Measurements from ENCODE around the gene BCAS3.

Gene BCAS3

GRCh38 chr17:61221597-61222471 lies 544.2 kb downstream of the BCAS3 start:
- no peak for TF ChIP-seq OSR1 (CRISPR knock-in tag; IDR thresholded peaks at IDR 0.05)
- no peak for TF ChIP-seq TCF4 (CRISPR knock-in tag; IDR thresholded peaks at IDR 0.05; ENCODE audit: borderline replicate concordance)
- TF ChIP-seq ZFP30 (CRISPR knock-in tag; IDR thresholded peaks at IDR 0.05), result no peak
- TF ChIP-seq BACH2 (CRISPR knock-in tag; IDR thresholded peaks at IDR 0.05; ENCODE audit: borderline replicate concordance), result no peak
- no peak for TF ChIP-seq CSRNP3 (CRISPR knock-in tag; IDR thresholded peaks at IDR 0.05)
- TF ChIP-seq ZNF565 (CRISPR knock-in tag; conservative IDR thresholded peaks at IDR 0.05; ENCODE audit: low read depth), result no peak
- no peak for TF ChIP-seq ISL1 (CRISPR knock-in tag; IDR thresholded peaks at IDR 0.05)
- TF ChIP-seq POU6F1 (CRISPR knock-in tag; IDR thresholded peaks at IDR 0.05; ENCODE audit: borderline replicate concordance, low read depth), result no peak
- no peak for TF ChIP-seq GLIS3 (CRISPR knock-in tag; IDR thresholded peaks at IDR 0.05)
- TF ChIP-seq TSHZ2 (CRISPR knock-in tag; IDR thresholded peaks at IDR 0.05), result no peak
- TF ChIP-seq ESRRG (CRISPR knock-in tag; IDR thresholded peaks at IDR 0.05), result no peak
- TF ChIP-seq SNAI2 (CRISPR knock-in tag; IDR thresholded peaks at IDR 0.05), result no peak
- no peak for TF ChIP-seq ZFP3 (CRISPR knock-in tag; IDR thresholded peaks at IDR 0.05)
- no peak for TF ChIP-seq CREB5 (CRISPR knock-in tag; IDR thresholded peaks at IDR 0.05; ENCODE audit: low read depth)
- ATAC-seq, result peak; percentile 23

- TF ChIP-seq ZC3H10 (CRISPR knock-in tag; IDR thresholded peaks at IDR 0.05) (no peak), CREB5 (CRISPR knock-in tag; IDR thresholded peaks at IDR 0.05; ENCODE audit: low read depth) (no peak), GLIS3 (CRISPR knock-in tag; IDR thresholded peaks at IDR 0.05) (no peak), ARNTL (CRISPR knock-in tag; IDR thresholded peaks at IDR 0.05; ENCODE audit: borderline replicate concordance, low read depth) (no peak), ZFP3 (CRISPR knock-in tag; IDR thresholded peaks at IDR 0.05) (no peak), OSR1 (CRISPR knock-in tag; IDR thresholded peaks at IDR 0.05) (no peak), CSDC2 (CRISPR knock-in tag; IDR thresholded peaks at IDR 0.05) (no peak), TSHZ2 (CRISPR knock-in tag; IDR thresholded peaks at IDR 0.05) (no peak), ESRRG (CRISPR knock-in tag; IDR thresholded peaks at IDR 0.05) (no peak), PATZ1 (CRISPR knock-in tag; IDR thresholded peaks at IDR 0.05; ENCODE audit: borderline replicate concordance) (no peak), POU6F1 (CRISPR knock-in tag; IDR thresholded peaks at IDR 0.05; ENCODE audit: borderline replicate concordance, low read depth) (no peak), ZNF8 (CRISPR knock-in tag; IDR thresholded peaks at IDR 0.05) (no peak), ZNF70 (CRISPR knock-in tag; IDR thresholded peaks at IDR 0.05) (no peak)
- no peak for ATAC-seq
Measured at GRCh38 chr17:61223725-61224124, 546.1 kb downstream of the BCAS3 start.
